GM12865 (cell line): ENCODE measurements around the gene PATJ.

ENCODE experiments used
- DNase-seq: peaks from one replicate; pipeline ENCODE4 v3.0.0; 2010; ENCODE audit warnings: low read depth
- H3K4me3 ChIP-seq: 2 replicates; pipeline ENCODE4 v1.5.1; 2011; ENCODE audit warnings: mild to moderate bottlenecking, low read depth, low read length, control low read depth
- CTCF ChIP-seq: IDR thresholded peaks from 2 replicates; pipeline ENCODE4 v1.5.1; 2011; ENCODE audit warnings: low read length, control low read depth, low read depth, inconsistent platforms; ENCODE audit not compliant: insufficient read depth; ENCODE audit errors: missing control alignments

The PATJ gene

GRCh38 chr1:62054188-62054587 is 311.9 kb downstream of the PATJ start:
- no peak for TF ChIP-seq CTCF
- no peak for DNase-seq
- H3K4me3 ChIP-seq, result no peak overlapping the region

GRCh38 chr1:62057230-62057629 is 314.9 kb downstream of the PATJ start:
- DNase-seq, result no peak
- no peak overlapping the region for H3K4me3 ChIP-seq
- no peak for TF ChIP-seq CTCF

- H3K4me3 ChIP-seq, result no peak overlapping the region
- no peak for DNase-seq
- no peak for TF ChIP-seq CTCF
These were observed 315.5 kb downstream of the PATJ start for GRCh38 chr1:62057641-62058290.

GRCh38 chr1:62058956-62059355 is 316.7 kb downstream of the PATJ start:
- no peak for DNase-seq
- H3K4me3 ChIP-seq, result no peak overlapping the region
- TF ChIP-seq CTCF, result no peak

GRCh38 chr1:62062087-62062486 is 319.8 kb downstream of the PATJ start:
- H3K4me3 ChIP-seq, result no peak overlapping the region
- DNase-seq, result no peak
- no peak for TF ChIP-seq CTCF

- no peak overlapping the region for H3K4me3 ChIP-seq
- TF ChIP-seq CTCF, result no peak
- no peak for DNase-seq
These were observed 322.6 kb downstream of the PATJ start for GRCh38 chr1:62064829-62065407.

- H3K4me3 ChIP-seq, result no peak overlapping the region
- DNase-seq, result no peak
- TF ChIP-seq CTCF, result no peak
These were observed 324.4 kb downstream of the PATJ start for GRCh38 chr1:62066713-62067112.
